NCI-H1092 treated with DMSO at 0.1 percent for 48 hours (cell line): ENCODE results near the gene PRKAA1.
"Not testable (repeated sequence)": the region's sequence is repeated elsewhere in the genome, so short reads cannot be mapped to it uniquely, and the experiment has no call there.

Experiments
- DNase-seq: peaks from one replicate; lab custom pipeline; 2025; lab: John Stamatoyannopoulos, UW

Gene PRKAA1

GRCh38 chr5:40733434-40733833 lies 64.7 kb downstream of the PRKAA1 start:
- DNase-seq, result no peak

GRCh38 chr5:40722497-40722911 lies 75.7 kb downstream of the PRKAA1 start:
- not testable (repeated sequence) for DNase-seq

- DNase-seq, result no peak
Observed at GRCh38 chr5:40720069-40720468, 78.1 kb downstream of the PRKAA1 start.

- DNase-seq, result no peak
Observed at GRCh38 chr5:40717281-40717680, 80.9 kb downstream of the PRKAA1 start.

GRCh38 chr5:40716590-40716989 lies 81.6 kb downstream of the PRKAA1 start:
- DNase-seq, result no peak

GRCh38 chr5:40716000-40716399 lies 82.2 kb downstream of the PRKAA1 start:
- DNase-seq, result no peak

GRCh38 chr5:40714001-40714400 lies 84.2 kb downstream of the PRKAA1 start:
- no peak for DNase-seq

- not testable (repeated sequence) for DNase-seq
Observed at GRCh38 chr5:40710575-40710974, 87.6 kb downstream of the PRKAA1 start.
